ENCODE results near the gene MSMO1.
A peak's percentile ranks its signal among the peaks of the same experiment; 100 is the strongest.
"Not testable (repeated sequence)": the region's sequence is repeated elsewhere in the genome, so short reads cannot be mapped to it uniquely, and the experiment has no call there.

MSMO1 gene

DNA sequence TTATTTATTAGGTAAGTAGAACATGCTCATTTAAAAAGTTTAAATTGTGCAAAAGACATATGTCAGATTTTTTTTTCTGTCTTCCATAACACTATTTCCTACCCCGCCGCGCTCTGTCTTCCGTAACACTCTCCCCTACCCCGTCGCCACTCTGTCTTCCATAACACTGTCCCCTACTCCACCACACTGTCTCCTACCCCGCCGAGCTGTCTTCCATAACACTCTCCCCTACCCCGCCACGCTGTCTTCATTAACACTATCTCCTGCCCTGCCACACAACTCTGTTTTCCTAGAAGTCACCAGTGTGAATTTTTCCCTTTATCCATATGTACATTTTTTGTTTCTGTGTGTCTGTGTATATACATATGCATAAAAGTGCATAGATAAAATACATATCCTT, 4.4 kb downstream of the MSMO1 start:
- peaks cover 26% of the 10 kb centered on the region for H3K36me3 Mint-ChIP-seq (ENCODE audit: low read depth)
- peaks cover 35% of the 10 kb centered on the region for H3K4me1 Mint-ChIP-seq
- TF ChIP-seq, protein P1, sequence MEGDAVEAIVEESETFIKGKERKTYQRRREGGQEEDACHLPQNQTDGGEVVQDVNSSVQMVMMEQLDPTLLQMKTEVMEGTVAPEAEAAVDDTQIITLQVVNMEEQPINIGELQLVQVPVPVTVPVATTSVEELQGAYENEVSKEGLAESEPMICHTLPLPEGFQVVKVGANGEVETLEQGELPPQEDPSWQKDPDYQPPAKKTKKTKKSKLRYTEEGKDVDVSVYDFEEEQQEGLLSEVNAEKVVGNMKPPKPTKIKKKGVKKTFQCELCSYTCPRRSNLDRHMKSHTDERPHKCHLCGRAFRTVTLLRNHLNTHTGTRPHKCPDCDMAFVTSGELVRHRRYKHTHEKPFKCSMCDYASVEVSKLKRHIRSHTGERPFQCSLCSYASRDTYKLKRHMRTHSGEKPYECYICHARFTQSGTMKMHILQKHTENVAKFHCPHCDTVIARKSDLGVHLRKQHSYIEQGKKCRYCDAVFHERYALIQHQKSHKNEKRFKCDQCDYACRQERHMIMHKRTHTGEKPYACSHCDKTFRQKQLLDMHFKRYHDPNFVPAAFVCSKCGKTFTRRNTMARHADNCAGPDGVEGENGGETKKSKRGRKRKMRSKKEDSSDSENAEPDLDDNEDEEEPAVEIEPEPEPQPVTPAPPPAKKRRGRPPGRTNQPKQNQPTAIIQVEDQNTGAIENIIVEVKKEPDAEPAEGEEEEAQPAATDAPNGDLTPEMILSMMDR (IDR thresholded peaks at IDR 0.05; ENCODE audit: unreplicated experiment in 3 of 3) = no peak
- no peaks in the 10 kb centered on the region for H3K27me3 Mint-ChIP-seq (ENCODE audit: low read depth)
- H3K4me3 Mint-ChIP-seq = peak overlapping the region; percentile 66 to 75 (median 73)
- H3K9me3 Mint-ChIP-seq = no peaks in the 10 kb centered on the region
- H3K27ac Mint-ChIP-seq = peak overlapping the region; percentile 14 to 75 (median 57)

DNA sequence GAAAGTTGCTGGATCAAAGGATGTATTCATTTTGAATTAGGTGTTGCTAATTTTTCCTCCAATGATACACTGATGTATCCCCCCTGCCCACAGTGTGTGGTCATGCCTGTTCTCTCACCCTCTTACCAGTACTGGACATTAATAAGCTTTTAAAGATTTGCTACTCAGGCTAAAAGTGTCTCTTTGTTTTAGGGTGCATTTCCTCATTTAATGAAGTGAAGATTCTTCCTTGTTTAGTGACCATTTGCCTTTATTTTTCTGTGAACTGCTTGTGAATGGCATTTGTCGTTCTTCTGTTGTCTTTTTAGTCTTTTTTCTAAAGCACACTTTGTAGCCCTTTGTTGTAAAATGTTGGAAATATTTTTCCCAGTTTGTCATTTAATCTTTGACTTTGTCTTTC, 5.0 kb downstream of the MSMO1 start:
- Mint-ChIP-seq H3K4me3 (peak overlapping the region; percentile 66 to 75 (median 73)), H3K36me3 (ENCODE audit: low read depth) (peaks cover 31% of the 10 kb centered on the region), H3K9me3 (no peaks in the 10 kb centered on the region), H3K4me1 (peaks cover 37% of the 10 kb centered on the region), H3K27me3 (ENCODE audit: low read depth) (no peaks in the 10 kb centered on the region), H3K27ac (peak overlapping the region; percentile 14 to 75 (median 57))
- TF ChIP-seq, protein P1 (IDR thresholded peaks at IDR 0.05; ENCODE audit: unreplicated experiment in 3 of 3) = no peak

DNA sequence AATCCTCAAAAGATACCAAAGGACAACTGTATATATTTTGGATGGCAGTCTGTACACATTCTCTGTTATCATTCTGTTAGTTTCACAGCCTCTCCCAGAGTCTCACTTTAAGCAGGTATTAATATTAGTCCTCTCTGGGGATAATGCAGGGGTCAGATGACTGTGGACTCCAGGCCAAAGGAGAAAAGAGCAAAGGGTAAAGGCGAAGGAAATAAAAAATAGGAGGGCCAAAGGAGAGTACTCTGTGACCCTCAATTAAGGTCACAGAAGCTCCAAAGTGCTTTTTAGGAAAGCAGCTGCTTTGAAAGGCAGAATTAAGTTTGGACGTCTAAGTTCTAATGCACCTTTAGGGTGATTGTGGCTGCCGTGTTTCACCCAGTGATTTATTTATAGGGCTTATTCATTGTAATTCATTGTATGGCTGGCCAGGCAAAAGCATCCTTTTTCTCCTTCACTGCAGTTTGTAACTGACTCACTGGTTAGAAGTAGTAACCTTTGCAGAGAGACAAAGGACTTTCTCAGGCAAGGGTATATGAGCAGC, 7.8 kb downstream of the MSMO1 start:
- no peaks in the 10 kb centered on the region for H3K9me3 Mint-ChIP-seq
- no peak overlapping the region for H3K4me3 Mint-ChIP-seq
- no peaks in the 10 kb centered on the region for H3K27me3 Mint-ChIP-seq (ENCODE audit: low read depth)
- TF ChIP-seq, protein P1 (IDR thresholded peaks at IDR 0.05; ENCODE audit: unreplicated experiment in 3 of 3) = no peak
- peak overlapping the region in 1 of 3 experiments; percentile 66 for H3K27ac Mint-ChIP-seq
- H3K4me1 Mint-ChIP-seq = peaks cover 38% of the 10 kb centered on the region
- peaks cover 48% of the 10 kb centered on the region for H3K36me3 Mint-ChIP-seq (ENCODE audit: low read depth)

DNA sequence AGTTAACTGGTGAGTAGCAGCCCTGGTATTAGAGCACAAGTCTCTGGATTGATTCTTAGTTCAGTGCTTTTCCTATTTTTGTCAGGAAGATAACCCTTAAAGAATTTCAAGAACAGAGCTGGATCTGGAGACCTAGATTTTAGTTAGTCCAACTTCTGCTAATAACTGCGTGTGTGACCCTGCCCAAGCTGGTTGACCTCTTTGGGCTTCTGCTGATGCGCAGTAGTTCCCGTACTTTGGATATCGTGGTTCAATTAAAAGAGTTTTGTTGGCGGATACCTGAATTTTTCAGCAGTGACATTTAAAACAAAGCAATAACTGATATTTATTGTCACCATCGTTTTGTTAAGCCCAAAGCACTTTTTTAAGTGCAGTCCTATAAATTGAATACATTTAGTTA, 9.3 kb downstream of the MSMO1 start:
- H3K4me1 Mint-ChIP-seq = peaks cover 24% of the 10 kb centered on the region
- H3K4me3 Mint-ChIP-seq = no peak overlapping the region
- no peaks in the 10 kb centered on the region for H3K27me3 Mint-ChIP-seq (ENCODE audit: low read depth)
- peaks cover 49% of the 10 kb centered on the region for H3K36me3 Mint-ChIP-seq (ENCODE audit: low read depth)
- TF ChIP-seq, protein P1 (IDR thresholded peaks at IDR 0.05; ENCODE audit: unreplicated experiment in 3 of 3) = no peak
- no peaks in the 10 kb centered on the region for H3K9me3 Mint-ChIP-seq
- no peak overlapping the region for H3K27ac Mint-ChIP-seq

DNA sequence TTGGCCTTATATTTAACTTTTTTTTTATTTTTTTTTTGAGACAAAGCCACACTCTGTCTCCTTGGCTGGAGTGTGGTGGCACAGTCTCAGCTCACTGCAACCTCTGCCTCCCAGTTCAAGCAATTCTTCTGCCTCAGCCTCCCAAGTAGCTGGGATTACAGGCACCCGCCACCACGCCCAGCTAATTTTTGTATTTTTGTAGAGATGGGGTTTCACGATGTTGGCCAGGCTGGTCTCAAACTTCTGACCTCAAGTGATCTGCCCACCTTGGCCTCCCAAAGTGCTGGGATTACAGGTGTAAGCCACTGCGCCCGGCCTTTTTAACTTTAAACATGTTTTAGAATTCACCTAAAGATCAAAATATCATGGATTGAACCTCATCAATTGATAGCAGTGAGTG, 14.9 kb downstream of the MSMO1 start:
- H3K36me3 Mint-ChIP-seq (ENCODE audit: low read depth) = peaks cover 42% of the 10 kb centered on the region
- H3K9me3 Mint-ChIP-seq; H3K27ac Mint-ChIP-seq; H3K4me3 Mint-ChIP-seq; H3K27me3 Mint-ChIP-seq (ENCODE audit: low read depth); H3K4me1 Mint-ChIP-seq: not testable (repeated sequence)

DNA sequence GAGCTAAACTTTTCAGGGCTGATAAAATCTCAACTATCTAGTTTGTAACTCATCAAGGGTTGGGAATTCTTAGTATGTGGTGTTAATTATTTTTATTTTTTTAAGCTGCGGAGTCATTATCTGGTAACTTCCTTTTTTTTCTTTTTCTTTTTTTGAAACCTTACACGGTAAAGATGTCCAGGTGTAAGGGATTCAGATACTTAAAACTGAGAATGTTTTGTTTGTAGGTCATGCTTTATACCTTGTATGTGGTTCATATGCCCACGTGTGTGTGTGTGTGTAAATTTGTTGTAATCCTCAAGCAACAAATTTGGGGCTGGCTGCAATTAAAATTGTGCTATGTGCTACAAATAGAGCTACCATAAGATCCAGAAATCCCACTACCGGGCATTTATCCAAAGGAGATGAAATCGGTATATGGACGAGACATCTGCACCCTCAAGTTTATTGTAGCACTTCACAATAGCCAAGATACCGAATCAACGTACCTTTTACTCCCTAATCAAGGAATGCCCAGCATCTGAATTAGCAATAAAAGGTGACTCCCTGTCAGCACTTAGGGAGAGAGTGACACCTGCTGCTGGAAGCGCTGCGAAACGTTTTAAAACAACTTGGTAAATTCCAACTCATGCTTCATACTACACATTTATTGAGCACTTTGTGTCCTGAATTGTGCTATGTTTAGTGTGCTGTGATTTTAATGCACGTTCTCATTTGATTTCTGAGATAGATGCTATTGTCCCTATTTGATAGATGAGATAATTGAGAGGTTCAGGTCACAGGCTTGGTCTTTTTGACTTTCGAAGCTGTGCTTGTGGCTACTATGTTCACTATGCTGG, 16.1 kb downstream of the MSMO1 start:
- H3K9me3 Mint-ChIP-seq = no peaks in the 10 kb centered on the region

More for the DNA sequence above, 16.1 kb downstream of the MSMO1 start:
- no peak overlapping the region for H3K4me3 Mint-ChIP-seq
- no peaks in the 10 kb centered on the region for H3K4me1 Mint-ChIP-seq
- H3K36me3 Mint-ChIP-seq (ENCODE audit: low read depth) = peaks cover 34% of the 10 kb centered on the region
- H3K27ac Mint-ChIP-seq = peak overlapping the region in 1 of 3 experiments; percentile 10
- no peaks in the 10 kb centered on the region for H3K27me3 Mint-ChIP-seq (ENCODE audit: low read depth)
- TF ChIP-seq, protein P1 (IDR thresholded peaks at IDR 0.05; ENCODE audit: unreplicated experiment in 3 of 3) = peak; percentile 27 to 37 (median 35)
